Measurements from ENCODE around the gene FBXW5. TPM values are rescaled to one million over a fixed set of nuclear protein-coding genes. Genes with fewer than 3 reads are reported as not detected.

FBXW5 gene
- 143 and 157 TPM in 2 replicates for total RNA-seq

- H3K27ac ChIP-seq (ENCODE audit: low read depth, low read length): peak within 1 kb of the TSS; percentile 65
- H3K4me1 ChIP-seq (ENCODE audit: insufficient read depth, low read length): peaks cover 12% of the 10 kb centered on the region
- H3K79me2 ChIP-seq (ENCODE audit: insufficient read depth, low read length): peaks cover 39% of the 10 kb centered on the region
- H3K4me2 ChIP-seq (ENCODE audit: insufficient read depth, low read length): peak within 1 kb of the TSS; percentile 88
- no peaks in the 10 kb centered on the region for H3K9me3 ChIP-seq (ENCODE audit: low read depth, low read length)
- no peak within 1 kb of the TSS for H2AFZ ChIP-seq (ENCODE audit: low read length)
- peak; percentile 100 for DNase-seq (ENCODE audit: insufficient read length, low spot score, missing footprints)
- peak within 1 kb of the TSS; percentile 88 for H3K4me3 ChIP-seq (ENCODE audit: insufficient read depth, low read length)
- no peaks in the 10 kb centered on the region for H3K27me3 ChIP-seq (ENCODE audit: insufficient read depth, low read length)
- peaks cover 17% of the 10 kb centered on the region for H4K20me1 ChIP-seq (ENCODE audit: insufficient read depth, low read length)
- TF ChIP-seq CTCF (IDR thresholded peaks at IDR 0.05; ENCODE audit: extremely low read depth, low read depth, low read length): peak; percentile 85
- H3K36me3 ChIP-seq (ENCODE audit: insufficient read depth, low read length): peaks cover 33% of the 10 kb centered on the region
Observed at GRCh38 chr9:136944519-136945332, at the start of gene FBXW5, which contains the start of gene C8G. Gene FBXW5, minus strand, starts transcription at chr9:136944738. Its CDS starts 655 bp downstream, at chr9:136944083. Gene C8G, plus strand, starts transcription at chr9:136945243. Its CDS starts 78 bp downstream, at chr9:136945321.

GRCh38 chr9:136992819-136993369 lies 48.4 kb upstream of the FBXW5 start:
- peak overlapping the region; percentile 93 for H3K4me2 ChIP-seq (ENCODE audit: insufficient read depth, low read length)
- no peak for DNase-seq (ENCODE audit: insufficient read length, low spot score, missing footprints)
- H3K36me3 ChIP-seq (ENCODE audit: insufficient read depth, low read length): no peaks in the 10 kb centered on the region
- H3K4me1 ChIP-seq (ENCODE audit: insufficient read depth, low read length): peaks cover 34% of the 10 kb centered on the region
- TF ChIP-seq CTCF (IDR thresholded peaks at IDR 0.05; ENCODE audit: extremely low read depth, low read depth, low read length): no peak
- peak overlapping the region; percentile 68 for H2AFZ ChIP-seq (ENCODE audit: low read length)
- peaks cover 10% of the 10 kb centered on the region for H3K79me2 ChIP-seq (ENCODE audit: insufficient read depth, low read length)
- H3K9me3 ChIP-seq (ENCODE audit: low read depth, low read length): no peaks in the 10 kb centered on the region
- H3K4me3 ChIP-seq (ENCODE audit: insufficient read depth, low read length): peak overlapping the region; percentile 82
- peaks cover 2% of the 10 kb centered on the region for H4K20me1 ChIP-seq (ENCODE audit: insufficient read depth, low read length)
- H3K27ac ChIP-seq (ENCODE audit: low read depth, low read length): no peak overlapping the region
- no peaks in the 10 kb centered on the region for H3K27me3 ChIP-seq (ENCODE audit: insufficient read depth, low read length)

- Histone ChIP-seq H3K36me3 (ENCODE audit: insufficient read depth, low read length) (no peaks in the 10 kb centered on the region), H3K9me3 (ENCODE audit: low read depth, low read length) (no peaks in the 10 kb centered on the region), H3K27ac (ENCODE audit: low read depth, low read length) (no peak within 1 kb of the TSS), H4K20me1 (ENCODE audit: insufficient read depth, low read length) (peaks cover 2% of the 10 kb centered on the region), H2AFZ (ENCODE audit: low read length) (peak within 1 kb of the TSS; percentile 68), H3K27me3 (ENCODE audit: insufficient read depth, low read length) (no peaks in the 10 kb centered on the region), H3K4me2 (ENCODE audit: insufficient read depth, low read length) (peak within 1 kb of the TSS; percentile 93), H3K79me2 (ENCODE audit: insufficient read depth, low read length) (peaks cover 10% of the 10 kb centered on the region), H3K4me1 (ENCODE audit: insufficient read depth, low read length) (peaks cover 28% of the 10 kb centered on the region), H3K4me3 (ENCODE audit: insufficient read depth, low read length) (peak within 1 kb of the TSS; percentile 82)
- DNase-seq (ENCODE audit: insufficient read length, low spot score, missing footprints): peak; percentile 100
- TF ChIP-seq CTCF (IDR thresholded peaks at IDR 0.05; ENCODE audit: extremely low read depth, low read depth, low read length): no peak
Observed at GRCh38 chr9:136991993-136992818, 47.7 kb upstream of the FBXW5 start, which contains the start of gene PAXX. Gene PAXX, plus strand, starts transcription at chr9:136992422. Its CDS starts 22 bp downstream, at chr9:136992444.

Data from osteoblast (primary cell).